ENCODE measurements around the gene RFC2.
"Not testable (repeated sequence)": the region's sequence is repeated elsewhere in the genome, so short reads cannot be mapped to it uniquely, and the experiment has no call there.

Gene RFC2

DNA sequence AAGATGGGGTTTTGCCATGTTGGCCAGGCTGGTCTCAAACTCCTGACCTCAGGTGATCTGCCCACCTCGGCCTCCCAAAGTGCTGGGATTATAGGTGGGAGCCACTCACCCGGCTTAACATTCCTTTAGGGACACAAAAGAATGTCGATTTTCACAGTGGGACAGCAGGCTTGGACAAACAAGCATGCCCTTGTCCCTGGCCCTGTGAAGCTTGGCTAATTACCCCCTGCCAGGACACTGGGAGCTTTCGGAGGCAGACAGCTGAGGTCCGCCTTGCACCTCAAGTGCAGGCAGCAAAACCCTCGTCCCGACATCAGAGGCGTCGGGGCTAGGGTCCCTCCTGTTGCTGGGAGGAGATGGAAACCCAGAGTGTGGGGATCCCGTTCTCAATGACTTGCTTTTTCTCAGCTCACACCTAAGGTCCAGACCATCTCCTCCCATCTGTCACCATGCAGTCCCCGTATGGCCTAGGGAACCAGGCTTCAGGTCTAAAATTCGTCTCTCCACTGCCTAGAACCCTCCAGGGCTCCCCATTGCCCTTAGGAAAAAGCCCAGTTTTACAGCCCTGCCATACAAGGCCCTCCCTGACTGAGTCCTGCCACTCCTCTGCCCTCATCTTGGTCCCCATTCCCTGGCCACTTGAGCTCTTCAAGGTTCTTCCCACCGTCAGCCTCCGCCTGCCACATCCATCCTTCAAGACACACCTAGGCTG lies 28.7 kb upstream of the RFC2 start:
- no peak for DNase-seq (ENCODE audit: low spot score)

DNA sequence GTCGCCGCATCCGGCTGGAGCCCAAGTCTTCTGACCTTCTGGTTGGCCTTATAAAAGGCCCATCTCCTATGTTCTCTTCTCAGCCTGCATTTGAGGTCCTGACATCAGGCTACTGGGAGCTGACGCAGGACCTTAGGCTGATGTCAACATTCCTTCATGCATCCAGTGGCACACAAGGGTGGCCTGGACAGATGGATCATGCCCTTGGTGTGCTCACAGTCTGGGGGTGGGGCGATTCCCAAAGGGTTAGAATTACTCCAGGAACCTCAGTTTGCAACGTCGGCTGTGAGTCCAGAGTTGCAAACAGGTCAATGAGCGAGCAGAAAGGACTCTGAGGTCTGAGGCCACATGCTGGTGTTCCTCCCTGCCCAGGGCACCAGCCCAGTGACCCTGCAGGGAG lies 26.8 kb upstream of the RFC2 start:
- no peak for DNase-seq (ENCODE audit: low spot score)

DNA sequence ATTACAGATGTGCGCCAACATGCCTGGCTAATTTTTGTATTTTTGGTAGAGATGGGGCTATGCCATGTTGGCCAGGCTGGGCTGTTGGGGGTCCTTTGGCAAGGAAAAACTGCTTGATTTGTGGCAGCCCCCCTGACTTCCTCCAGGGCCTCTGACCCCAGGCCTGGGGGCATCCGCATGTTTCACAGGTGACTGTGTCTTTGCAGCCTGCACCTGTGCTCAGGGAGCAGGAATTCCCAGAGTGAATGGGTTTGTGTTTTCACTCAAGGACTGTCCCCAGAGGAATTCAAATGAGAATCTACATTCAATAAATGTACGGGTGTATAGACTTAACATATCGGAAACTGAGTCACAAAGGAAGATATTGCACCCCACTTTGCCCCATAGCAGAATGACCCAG lies 23.4 kb upstream of the RFC2 start:
- DNase-seq (ENCODE audit: low spot score): no peak

DNA sequence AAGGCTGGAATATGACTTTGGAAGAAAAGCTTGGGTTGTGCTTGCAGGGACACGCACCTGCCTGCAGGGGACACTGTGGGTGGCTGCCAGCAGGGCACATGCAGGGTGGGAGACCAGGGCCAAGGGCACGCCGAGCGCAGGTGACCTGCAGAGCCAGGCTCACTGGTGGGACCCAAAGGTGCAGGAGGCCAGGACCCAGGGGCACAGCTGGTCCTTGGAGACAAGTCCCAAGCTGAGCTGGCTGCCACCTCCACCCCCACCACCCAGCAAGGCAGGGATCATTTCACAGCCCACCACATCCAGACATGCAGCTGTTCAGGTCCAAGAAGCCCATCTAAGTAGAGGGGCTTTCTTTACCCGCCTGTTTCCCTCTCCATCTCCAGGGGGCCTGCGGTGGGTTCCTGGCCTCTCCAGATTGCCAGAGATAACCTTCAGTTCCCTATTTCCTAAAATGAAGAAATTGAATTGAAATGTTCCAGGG lies 21.2 kb upstream of the RFC2 start:
- DNase-seq (ENCODE audit: low spot score): no peak

DNA sequence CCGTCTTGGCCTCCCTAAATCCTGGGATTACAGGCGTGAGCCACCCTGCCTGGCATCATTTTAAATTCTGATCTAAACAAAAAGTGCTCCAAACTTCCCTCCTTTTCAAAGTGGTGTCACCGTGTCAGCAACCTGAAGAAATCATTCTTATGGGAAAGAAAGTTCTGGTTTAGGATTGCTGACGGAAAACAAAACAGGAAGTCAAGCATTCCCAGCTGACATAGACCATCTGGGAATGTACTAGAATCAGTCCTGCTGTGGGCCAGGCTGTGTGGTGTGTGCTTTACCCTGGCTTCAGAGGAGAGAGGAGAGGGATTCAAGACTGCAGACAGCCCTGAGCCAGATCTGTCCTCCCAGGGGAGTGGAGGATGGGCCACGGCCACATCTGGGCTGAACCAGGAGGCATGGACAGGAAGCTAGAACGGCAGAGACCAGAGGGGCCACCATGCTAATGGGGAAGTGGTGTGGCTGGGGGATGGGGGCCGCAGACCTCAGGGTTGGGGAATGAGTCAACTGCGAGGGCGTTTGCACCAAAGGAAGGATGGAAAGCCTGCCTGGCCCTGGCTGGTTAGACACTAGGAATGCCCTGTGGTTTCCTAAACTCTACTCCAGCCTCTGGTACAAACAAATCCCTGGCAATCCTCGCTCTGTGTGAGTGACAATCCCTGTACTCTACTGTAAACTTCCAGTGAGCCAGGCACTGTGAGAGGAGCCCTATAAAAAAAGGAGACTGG lies 18.3 kb upstream of the RFC2 start:
- peak; percentile 67 for DNase-seq (ENCODE audit: low spot score)

DNA sequence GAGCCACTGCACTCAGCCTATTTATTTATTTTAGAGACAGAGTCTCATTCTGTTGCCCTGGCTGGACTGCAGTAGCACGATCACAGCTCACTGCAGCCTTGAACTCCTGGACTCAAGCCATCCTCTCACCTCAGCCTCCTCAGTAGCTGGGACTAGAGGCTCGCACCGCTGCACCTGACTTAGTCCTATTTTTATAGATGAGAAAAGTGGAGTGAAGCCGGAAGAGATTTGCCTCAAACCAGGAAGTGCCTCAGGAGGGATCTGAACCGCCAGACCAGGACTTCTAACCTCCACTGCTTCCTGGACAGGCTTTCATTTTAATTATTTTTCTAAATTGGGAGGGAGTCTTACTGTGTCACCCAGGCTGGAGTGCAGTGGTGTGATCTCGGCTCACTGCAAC lies 17.5 kb upstream of the RFC2 start:
- no peak for DNase-seq (ENCODE audit: low spot score)

DNA sequence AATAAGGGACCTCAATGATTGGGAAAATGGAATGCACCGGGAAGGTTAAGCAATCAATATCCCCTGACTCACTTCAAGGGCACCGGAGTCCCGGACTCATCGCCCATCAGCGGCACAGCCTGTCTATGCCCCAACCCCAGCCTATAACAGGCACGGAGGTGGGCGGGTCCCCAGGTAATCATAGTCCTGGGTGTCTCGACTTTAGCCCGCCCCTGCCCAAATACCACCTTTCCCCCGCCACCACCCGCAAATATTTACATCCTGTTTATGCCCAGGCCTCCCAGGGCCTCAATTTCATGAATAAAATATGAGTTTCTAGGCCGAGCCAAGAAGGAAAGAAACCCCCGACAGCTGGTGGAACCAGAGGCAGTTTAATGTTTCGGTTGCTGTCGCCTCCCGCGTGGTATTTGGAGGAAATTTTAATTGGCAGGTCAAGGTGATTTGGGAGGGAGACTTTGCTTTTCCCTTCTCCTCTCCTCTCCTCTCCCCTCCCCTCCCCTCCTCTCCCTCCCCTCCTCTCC lies 15.6 kb upstream of the RFC2 start:
- DNase-seq (ENCODE audit: low spot score): peak; percentile 77

DNA sequence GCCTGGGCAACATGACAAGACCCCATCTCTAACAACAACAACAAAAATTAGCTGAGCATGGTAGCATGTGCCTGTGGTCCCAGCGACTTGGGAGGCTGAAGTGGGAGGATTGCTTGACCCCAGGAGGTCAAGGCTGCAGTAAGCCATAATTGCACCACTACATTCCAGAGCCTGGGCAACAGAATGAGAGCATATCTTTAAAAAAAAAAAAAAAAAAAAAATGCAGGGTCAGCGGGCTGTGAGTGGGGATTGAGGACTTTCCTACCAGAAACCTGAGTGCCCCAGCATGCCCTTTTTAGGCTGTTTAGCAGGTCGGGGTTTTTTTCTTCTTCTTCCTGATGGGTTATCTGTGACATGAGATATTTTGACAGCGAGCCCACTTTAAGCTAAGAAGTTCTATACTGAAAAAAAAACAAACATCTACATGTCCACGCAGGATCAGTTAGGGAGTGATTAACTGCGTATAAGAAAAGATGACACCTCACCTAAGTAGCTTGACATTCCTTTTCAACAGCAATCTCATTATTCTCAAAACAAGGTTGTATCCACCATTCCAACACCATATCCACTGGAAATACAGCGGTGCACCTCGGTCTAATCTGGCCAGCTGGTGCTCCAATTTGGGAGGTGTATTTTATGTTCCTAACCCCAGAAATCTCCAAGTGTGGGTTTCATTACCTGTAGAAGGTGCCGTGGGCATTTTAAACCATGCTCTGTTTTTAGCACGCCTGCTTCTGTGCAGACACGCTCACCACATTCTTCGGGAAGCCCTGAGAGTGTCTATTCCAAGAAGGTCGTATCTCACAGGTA lies 13.8 kb upstream of the RFC2 start:
- DNase-seq (ENCODE audit: low spot score): no peak

DNA sequence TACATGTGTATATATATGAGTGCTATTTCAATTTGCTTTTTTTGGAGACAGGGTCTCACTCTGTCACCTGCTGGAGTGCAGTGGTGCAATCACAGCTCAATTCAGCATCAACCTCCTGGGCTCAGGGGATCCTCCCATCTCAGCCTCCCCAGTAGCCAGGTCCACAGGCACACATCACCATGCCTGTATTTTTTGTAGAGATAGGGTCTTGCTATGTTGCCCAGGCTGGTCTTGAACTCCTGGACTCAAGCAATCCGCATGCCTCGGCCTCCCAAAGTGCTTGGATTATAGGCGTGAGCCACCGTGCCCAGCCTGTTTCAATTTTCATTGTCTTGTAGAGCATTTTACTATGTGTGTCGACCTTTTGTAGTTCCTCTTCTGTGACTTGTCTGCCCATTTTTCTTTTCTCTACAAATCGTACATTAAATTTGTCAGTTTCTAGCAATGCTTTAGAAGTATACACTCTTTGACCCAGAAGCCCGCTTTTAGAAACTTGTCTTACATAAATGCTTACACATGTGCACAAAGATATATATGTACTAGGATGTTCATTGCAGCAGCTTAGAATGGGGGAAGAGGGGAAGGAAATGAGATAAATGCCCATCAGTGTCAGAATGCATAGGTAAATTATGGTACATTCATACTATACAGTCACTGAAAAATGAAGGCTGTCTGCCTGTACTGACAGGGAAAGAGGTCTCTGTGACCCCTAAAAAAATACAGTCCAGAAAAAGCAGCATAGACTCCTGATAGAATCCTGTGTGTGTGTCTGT lies 12.2 kb upstream of the RFC2 start:
- DNase-seq (ENCODE audit: low spot score): no peak

DNA sequence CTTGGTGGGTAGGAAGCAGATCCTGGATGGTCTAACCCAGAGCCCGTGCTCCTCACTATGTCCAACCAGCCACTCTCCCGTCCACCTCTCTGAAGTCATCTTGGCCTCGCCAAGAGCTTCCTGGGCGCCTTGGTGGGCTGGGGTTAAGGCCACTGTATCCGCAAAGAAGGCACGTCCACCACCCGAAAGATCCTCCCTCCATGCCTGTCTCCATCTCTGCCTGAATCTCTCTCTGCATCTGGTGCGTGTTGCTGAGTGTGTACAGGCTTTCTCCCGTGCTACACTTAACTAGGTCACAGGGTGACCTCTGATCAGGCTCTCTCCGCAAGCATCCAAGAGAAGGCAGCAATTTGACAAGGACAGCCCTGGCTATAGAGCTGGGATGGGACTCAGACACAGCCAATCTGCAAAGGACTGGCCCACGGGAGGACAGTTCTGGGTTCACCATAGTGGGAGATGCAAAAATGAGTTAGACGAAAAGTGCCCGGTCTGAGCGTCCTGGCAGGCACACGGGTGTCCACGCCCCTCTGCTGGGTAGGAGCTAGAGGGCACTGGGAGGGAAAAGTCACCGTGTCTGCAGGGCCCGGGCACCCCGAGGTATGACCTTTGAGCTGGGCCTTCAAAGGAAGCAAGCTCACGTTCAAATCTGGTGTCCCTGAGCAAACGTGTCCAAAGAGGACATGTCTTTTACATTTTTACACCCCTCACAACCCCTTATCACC lies 9.4 kb upstream of the RFC2 start:
- no peak for DNase-seq (ENCODE audit: low spot score)

DNA sequence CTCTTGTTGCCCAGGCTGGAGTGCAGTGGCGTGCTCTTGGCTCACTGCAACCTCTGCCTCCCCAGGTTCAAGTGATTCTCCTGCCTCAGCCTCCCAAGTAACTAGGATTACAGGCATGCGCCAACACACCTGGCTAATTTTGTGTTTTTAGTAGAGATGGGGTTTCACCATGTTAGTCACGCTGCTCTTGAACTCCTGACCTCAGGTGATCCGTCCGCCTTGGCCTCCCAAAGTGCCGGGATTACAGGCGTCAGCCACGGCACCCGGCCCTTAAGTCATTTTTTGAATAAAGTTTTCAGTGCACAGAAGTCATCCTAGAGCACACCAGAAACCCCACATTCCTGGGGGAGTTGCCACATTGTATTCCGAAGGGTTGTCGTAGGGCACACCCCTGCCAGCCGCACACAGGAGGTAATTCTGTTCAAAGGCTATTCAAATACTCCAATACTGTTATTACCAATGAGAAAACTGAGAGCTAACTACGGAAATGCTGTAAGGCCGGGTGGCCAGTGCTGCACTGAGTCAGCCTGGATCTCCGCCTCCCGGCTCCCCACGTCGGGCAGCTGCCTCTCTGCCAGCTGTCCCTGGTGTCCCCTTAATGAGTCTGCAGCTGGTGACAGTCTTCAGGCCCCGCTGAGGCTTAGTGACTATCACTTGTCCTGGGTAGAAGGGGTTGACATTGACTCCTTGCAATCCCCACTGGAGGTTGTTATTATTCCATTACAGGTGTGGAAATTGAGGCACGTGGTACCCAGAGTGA lies 8.6 kb upstream of the RFC2 start:
- no peak for DNase-seq (ENCODE audit: low spot score)

DNA sequence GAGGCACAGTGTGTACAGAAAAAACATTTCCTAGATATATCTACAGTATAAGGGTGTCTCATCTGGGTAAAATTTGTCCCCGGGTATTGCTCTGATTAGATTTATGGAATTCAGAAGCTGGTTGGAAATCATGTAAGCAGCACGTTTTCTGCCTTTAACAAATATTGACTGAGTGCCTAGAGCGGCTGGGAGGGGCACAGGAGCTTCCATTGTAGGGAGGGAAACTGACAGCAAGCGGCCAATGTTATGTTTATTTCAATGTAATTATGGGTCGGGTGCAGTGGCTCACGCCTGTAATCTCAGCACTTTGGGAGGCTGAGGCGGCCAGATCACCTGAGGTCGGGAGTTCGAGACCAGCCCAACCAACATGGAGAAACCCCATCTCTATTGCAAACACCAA lies 4.4 kb upstream of the RFC2 start:
- no peak for DNase-seq (ENCODE audit: low spot score)

DNA sequence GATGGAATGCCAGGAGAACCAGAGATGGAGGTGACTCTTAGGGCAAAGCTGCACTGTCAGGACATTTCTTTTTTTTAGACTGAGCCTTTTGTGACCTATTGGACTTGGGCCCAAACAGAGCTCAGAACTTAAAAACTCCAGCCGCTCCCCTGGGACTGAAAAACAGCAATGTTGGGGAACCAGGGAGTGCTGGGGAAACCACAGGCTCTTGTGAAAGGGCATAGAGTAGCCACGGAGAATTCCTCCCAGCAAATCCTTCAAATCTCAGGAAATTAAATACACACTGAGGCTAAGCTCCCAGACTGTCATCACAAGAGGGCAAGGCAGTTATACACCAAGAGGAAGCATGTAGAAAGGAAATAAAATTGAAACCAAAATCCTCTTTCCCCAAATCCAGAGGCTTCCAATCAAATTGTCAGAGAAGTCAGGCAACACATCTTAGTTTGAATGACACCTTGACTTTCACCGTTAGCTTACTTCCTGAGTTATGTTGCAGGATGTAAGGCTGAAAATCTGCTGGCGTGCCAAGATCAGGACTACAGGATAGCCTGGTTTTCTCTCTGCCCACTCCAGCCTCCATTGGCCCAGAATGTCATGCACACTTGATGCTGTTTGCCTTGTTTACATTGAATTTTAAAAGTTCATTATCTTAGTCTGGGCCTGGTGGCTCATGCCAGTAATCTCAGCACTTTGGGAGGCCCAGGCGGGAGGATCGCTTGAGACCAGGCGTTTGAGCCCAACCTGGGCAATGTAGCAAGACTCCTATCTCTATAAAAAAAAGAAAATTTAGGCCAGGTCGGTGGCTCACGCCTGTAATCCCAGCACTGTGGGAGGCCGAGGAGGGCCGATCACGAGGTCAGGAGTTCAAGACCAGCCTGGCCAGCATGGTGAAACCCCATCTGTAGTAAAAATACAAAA lies 2.6 kb upstream of the RFC2 start:
- DNase-seq (ENCODE audit: low spot score): no peak

DNA sequence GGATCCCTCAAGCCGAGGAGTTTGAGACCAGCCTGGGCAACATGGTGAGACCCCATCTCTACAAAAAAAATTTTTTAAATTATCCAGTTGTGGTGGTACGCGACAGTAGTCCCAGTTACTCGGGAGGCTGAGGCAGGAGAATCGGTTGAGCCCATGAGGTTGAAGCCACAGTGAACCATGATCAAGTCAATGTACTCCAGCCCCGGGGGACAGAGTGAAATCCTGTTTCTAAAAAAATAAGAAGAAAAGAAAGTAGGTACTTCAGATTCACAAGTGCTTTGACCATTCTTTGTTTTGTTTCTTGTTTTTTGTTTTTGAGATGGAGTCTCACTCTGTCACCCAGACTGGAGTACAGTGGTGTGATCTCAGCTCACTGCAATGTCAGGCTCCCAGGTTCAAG lies 1.3 kb upstream of the RFC2 start:
- not testable (repeated sequence) for DNase-seq (ENCODE audit: low spot score)

DNA sequence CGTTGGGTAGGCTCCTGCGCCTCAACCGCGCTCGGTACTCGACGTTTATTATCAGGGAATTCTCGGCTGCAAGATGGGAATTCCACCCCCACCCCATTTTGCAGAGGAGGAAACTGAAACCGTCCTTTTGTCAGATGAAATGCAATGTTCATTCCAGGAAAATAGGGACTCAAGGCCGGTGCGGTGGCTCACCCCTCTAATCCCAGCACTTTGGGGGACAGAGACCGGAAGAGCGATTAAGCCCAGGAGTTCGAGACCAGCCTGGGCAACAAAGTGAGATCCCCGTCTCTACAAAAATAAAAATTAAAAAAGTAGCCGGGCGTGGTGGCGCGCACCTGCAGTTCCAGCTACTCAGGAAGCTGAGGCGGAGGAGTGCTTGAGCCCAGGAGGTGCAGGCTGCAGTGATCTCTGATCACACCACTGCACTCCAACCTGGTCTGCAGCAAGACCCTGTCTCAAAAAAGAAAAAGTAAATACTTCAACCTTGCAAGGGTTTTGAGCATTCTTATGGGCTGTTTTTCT lies 720 bp upstream of the RFC2 start:
- DNase-seq (ENCODE audit: low spot score): no peak

DNA sequence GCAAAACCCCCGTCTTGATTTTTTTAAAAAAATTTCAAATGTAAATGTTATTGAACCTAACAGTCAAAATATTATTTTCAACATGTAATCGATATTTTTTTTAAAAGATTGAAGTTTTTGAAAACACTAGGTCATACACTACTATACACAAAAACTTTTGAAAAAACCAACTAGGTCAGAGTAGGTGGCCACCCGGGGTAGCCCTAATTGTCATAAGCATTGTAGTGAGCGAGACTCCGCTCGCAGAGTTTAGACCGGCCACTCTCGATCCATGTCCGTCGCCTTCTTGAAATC lies 417 bp downstream of the RFC2 start:
- no peak for DNase-seq (ENCODE audit: low spot score)

DNA sequence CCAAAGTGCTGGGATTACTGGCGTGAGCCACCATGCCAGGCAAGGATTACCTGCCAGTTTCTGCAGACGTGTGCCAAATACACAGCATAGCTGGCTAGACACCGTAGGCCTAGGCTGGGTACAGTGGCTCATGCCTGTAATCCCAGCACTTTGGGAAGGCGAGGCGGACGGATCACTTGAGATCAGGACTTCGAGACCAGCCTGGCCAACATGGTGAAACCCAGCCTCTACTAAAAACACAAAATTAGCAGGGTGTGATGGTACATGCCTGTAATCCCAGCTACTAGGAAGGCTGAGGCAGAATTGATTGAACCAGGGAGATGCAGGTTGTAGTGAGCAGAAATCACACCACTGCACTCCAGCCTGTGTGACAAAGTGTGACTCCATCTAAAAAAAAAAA lies 868 bp downstream of the RFC2 start:
- DNase-seq (ENCODE audit: low spot score): no peak

DNA sequence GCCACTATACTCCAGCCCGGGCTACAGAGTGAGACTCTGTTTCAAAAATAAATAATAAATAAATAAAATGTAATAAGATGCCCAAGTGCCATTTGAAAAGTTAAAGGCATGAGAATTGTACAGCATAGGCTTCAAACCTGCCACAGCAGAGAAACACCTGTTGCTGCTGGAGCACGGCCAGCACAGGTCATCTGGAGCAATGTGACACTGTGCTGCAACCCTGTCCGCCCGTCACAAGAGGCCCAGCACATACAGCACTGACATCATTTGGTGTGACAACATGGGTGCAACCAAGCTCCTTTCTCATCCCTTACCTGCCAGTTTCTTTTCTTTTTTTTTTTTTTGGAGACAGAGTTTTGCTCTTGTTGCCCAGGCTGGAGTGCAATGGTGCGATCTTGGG lies 1.3 kb downstream of the RFC2 start:
- no peak for DNase-seq (ENCODE audit: low spot score)

DNA sequence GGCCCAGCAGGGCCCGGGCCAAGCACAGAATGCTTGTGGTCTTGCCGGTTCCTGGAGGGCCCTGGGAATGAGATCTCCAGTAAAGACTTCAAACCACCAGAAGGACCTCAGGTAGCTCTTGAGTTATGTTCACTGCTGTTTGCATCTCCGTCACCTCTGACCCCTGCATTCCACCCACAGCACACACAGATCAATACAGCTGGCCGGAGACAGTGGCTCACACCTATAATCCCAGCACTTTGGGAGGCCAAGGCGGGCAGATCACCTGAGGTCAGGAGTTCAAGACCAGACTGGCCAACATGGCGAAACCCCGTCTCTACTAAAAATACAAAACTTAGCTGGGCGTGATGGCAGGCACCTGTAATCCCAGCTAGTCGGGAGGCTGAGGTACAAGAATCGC lies 5.1 kb downstream of the RFC2 start:
- DNase-seq (ENCODE audit: low spot score): not testable (repeated sequence)
